Smooth muscle cell (in vitro differentiated cells): ENCODE measurements around the gene UBAC2. TPM values are rescaled to one million over a fixed set of nuclear protein-coding genes. Genes with fewer than 3 reads are reported as not detected.

Experiments
- DNase-seq: peaks from one replicate; lab custom pipeline; 2025; ENCODE audit not compliant: unreplicated experiment; lab: John Stamatoyannopoulos, UW
- H2AFZ ChIP-seq: fragments of 200-600 bp; sonication (generic); 2 replicates; pipeline ENCODE4 v1.6.0; 2016; ENCODE audit warnings: antibody characterized with exemption, low read depth, mild to moderate bottlenecking
- H3F3A ChIP-seq: fragments of 200-600 bp; sonication (generic); 2 replicates; pipeline ENCODE4 v1.6.0; 2017; ENCODE audit warnings: antibody characterized with exemption, low read depth
- H3K27ac ChIP-seq: fragments of 200-600 bp; sonication (generic); 2 replicates; pipeline ENCODE4 v1.5.1; 2016; ENCODE audit warnings: low read depth, mild to moderate bottlenecking
- H3K27me3 ChIP-seq: fragments of 200-600 bp; sonication (generic); 2 replicates; pipeline ENCODE4 v1.6.1; 2016; ENCODE audit warnings: low read depth, mild to moderate bottlenecking
- H3K36me3 ChIP-seq: fragments of 200-600 bp; sonication (generic); 2 replicates; pipeline ENCODE4 v1.5.1; 2016; ENCODE audit warnings: low read depth
- H3K4me1 ChIP-seq: fragments of 200-600 bp; sonication (generic); 2 replicates; pipeline ENCODE4 v1.5.1; 2016; ENCODE audit warnings: low read depth
- H3K4me2 ChIP-seq: fragments of 200-600 bp; sonication (generic); 2 replicates; pipeline ENCODE4 v1.6.0; 2016; ENCODE audit warnings: mild to moderate bottlenecking
- H3K4me3 ChIP-seq: fragments of 200-600 bp; sonication (generic); 2 replicates; pipeline ENCODE4 v1.5.1; 2016; ENCODE audit warnings: mild to moderate bottlenecking
- H3K79me2 ChIP-seq: fragments of 200-600 bp; sonication (generic); 2 replicates; pipeline ENCODE4 v1.6.0; 2016; ENCODE audit warnings: low read depth, mild to moderate bottlenecking
- H3K9ac ChIP-seq: fragments of 200-600 bp; sonication (generic); 2 replicates; pipeline ENCODE4 v1.6.0; 2016; ENCODE audit warnings: low read depth
- H3K9me3 ChIP-seq: fragments of 200-600 bp; sonication (generic); replicated peaks from 2 replicates; pipeline ENCODE4 v1.5.1; 2016; ENCODE audit warnings: low read depth
- H4K20me1 ChIP-seq: fragments of 200-600 bp; sonication (generic); 2 replicates; pipeline ENCODE4 v1.6.0; 2016; ENCODE audit warnings: low read depth
- CTCF ChIP-seq: fragments of 200-600 bp; sonication (generic); IDR thresholded peaks from 2 replicates; pipeline ENCODE4 v1.5.1; 2017; ENCODE audit warnings: borderline replicate concordance, mild to moderate bottlenecking, antibody characterized with exemption; ENCODE audit not compliant: insufficient read depth, poor library complexity, severe bottlenecking
- WGBS: methylation state at CpG from one replicate; pipeline ENCODE4 v1.1.7; 2016; ENCODE audit warnings: low lambda C conversion rate; 5-methylcytosine and 5-hydroxymethylcytosine counted together
- polyA plus RNA-seq: library from polyadenylated mRNA; unstranded; fragments of >200 nt; fragmentation: Nextera tagmentation; extraction: Ambion mirVana; gene quantifications from 2 replicates; pipeline ENCODE4 v1.2.1, GENCODE V29; 2016
- total RNA-seq: library from RNA; depleted of rRNA; stranded (reverse); fragments of >200 nt; gene quantifications from 2 replicates; pipeline ENCODE4 v1.2.3, GENCODE V29; 2014

Gene UBAC2
- total and polyA plus RNA-seq, 2 experiments from 2014 or later, result 58.4 to 74.0 TPM

- no peaks in the 10 kb centered on the region for H3F3A ChIP-seq
- WGBS, result 80% methylated on average over 2 of the region's 2 CpGs
Measured at GRCh38 chr13:99174533-99175100, 26.0 kb upstream of the UBAC2 start.

GRCh38 chr13:99176309-99177276 lies 24.1 kb upstream of the UBAC2 start:
- H3K27ac ChIP-seq, result no peak overlapping the region
- H3K4me1 ChIP-seq, result no peaks in the 10 kb centered on the region
- no peaks in the 10 kb centered on the region for H3K79me2 ChIP-seq
- no peak overlapping the region for H3K9ac ChIP-seq
- H3K4me2 ChIP-seq, result peak overlapping the region; percentile 57
- WGBS, result 37% methylated on average over 24 of the region's 24 CpGs
- H3F3A ChIP-seq, result no peaks in the 10 kb centered on the region
- H3K9me3 ChIP-seq, result no peaks in the 10 kb centered on the region
- H4K20me1 ChIP-seq, result no peaks in the 10 kb centered on the region
- H3K4me3 ChIP-seq, result no peak overlapping the region
- DNase-seq, result peak; percentile 6
- no peak overlapping the region for H2AFZ ChIP-seq
- TF ChIP-seq CTCF, result peak; percentile 81
- H3K36me3 ChIP-seq, result no peaks in the 10 kb centered on the region
- H3K27me3 ChIP-seq, result peaks cover 3% of the 10 kb centered on the region

More at GRCh38 chr13:99174533-99175100, 26.0 kb upstream of the UBAC2 start:
- no peaks in the 10 kb centered on the region for H4K20me1 ChIP-seq
- H3K36me3 ChIP-seq, result no peaks in the 10 kb centered on the region
- H2AFZ ChIP-seq, result no peak overlapping the region
- H3K27me3 ChIP-seq, result peaks cover 3% of the 10 kb centered on the region
- no peak for TF ChIP-seq CTCF
- H3K79me2 ChIP-seq, result no peaks in the 10 kb centered on the region
- no peaks in the 10 kb centered on the region for H3K4me1 ChIP-seq
- H3K4me3 ChIP-seq, result no peak overlapping the region
- no peak overlapping the region for H3K4me2 ChIP-seq
- H3K27ac ChIP-seq, result no peak overlapping the region
- no peaks in the 10 kb centered on the region for H3K9me3 ChIP-seq
- no peak for DNase-seq
- no peak overlapping the region for H3K9ac ChIP-seq

- 85% methylated on average over 4 of the region's 4 CpGs for WGBS
- TF ChIP-seq CTCF, result no peak
- Histone ChIP-seq H3K9ac (no peak overlapping the region), H3K36me3 (no peaks in the 10 kb centered on the region), H3K79me2 (no peaks in the 10 kb centered on the region), H3K27me3 (peaks cover 3% of the 10 kb centered on the region), H3F3A (no peaks in the 10 kb centered on the region), H3K4me2 (no peak overlapping the region), H4K20me1 (no peaks in the 10 kb centered on the region), H3K4me1 (no peaks in the 10 kb centered on the region), H2AFZ (no peak overlapping the region), H3K9me3 (no peaks in the 10 kb centered on the region), H3K4me3 (no peak overlapping the region), H3K27ac (no peak overlapping the region)
- DNase-seq, result no peak
Measured at GRCh38 chr13:99178636-99179035, 22.0 kb upstream of the UBAC2 start.
